TTC549 (cell line): ENCODE measurements around the gene KRT75.

Source experiments
- FAIRE-seq: peaks from 2 replicates; lab custom pipeline; 2012; peaks lifted over from hg19 to GRCh38; lab: Jason Lieb, UNC

KRT75 gene

DNA sequence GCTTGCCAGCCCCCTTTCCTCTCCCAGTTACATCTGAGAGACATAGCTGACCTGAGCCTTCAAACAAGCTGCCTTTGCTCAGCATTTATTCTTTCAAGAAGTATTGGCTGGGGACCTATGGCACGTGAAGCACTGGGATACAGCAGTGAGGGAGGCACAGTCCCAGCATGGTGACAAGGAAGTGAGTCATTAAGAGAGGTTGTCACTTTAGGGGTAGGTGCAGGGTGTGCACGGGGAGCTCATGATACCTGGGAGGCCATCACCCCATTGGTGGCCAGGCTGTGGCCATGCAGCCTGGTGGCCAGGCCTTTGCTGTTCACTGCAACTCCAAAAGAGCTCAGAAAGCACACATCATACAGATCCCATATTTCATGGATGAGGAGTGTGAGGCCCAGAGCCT is 5.7 kb upstream of the KRT75 start:
- FAIRE-seq: no peak

GRCh38 chr12:52439420-52439819 is 5.2 kb upstream of the KRT75 start:
- no peak for FAIRE-seq

GRCh38 chr12:52438305-52439301 is 4.4 kb upstream of the KRT75 start:
- no peak for FAIRE-seq

DNA sequence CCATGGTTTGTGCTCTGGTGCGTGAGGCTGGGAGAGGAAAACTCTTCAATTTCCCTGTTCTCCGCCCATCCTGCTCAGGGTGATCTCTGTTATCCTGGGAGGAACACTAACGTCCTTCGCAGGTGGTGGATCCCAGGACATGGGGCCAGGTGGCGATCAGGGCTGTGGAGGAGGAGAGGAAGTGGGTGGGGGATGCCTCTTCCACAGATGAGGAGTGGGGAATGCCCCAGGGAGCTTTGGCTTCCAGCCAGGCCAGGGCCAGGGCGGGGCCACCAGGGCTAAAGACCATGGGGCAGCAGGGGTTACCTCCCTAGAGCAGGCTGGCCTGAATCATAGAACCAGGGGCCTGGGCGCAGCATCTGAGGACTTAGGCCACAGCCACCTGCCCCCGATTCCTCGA is 3.3 kb upstream of the KRT75 start:
- no peak for FAIRE-seq

GRCh38 chr12:52436828-52437474 is 2.8 kb upstream of the KRT75 start:
- FAIRE-seq: no peak

GRCh38 chr12:52436000-52436827 is 2.0 kb upstream of the KRT75 start:
- no peak for FAIRE-seq

DNA sequence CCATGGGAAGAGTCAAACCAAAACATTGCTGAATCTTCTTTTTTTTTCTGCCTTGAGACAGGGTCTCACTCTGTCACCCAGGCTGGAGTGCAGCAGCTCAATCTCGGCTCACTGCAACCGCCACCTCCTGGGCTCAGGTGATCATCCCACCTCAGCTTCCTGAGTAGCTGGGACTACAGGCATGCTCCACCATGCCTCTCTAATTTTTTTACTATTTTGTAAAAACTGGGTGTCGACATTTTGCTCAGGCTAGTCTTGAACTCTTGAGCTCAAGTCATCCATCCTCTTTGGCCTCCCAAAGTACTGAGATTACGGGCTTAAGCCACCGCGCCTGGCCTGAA is 1.5 kb upstream of the KRT75 start:
- FAIRE-seq: no peak

GRCh38 chr12:52434760-52435530 is 774 bp upstream of the KRT75 start:
- FAIRE-seq: no peak

- FAIRE-seq: no peak
Observed at GRCh38 chr12:52433501-52434080, 580 bp downstream of the KRT75 start.

DNA sequence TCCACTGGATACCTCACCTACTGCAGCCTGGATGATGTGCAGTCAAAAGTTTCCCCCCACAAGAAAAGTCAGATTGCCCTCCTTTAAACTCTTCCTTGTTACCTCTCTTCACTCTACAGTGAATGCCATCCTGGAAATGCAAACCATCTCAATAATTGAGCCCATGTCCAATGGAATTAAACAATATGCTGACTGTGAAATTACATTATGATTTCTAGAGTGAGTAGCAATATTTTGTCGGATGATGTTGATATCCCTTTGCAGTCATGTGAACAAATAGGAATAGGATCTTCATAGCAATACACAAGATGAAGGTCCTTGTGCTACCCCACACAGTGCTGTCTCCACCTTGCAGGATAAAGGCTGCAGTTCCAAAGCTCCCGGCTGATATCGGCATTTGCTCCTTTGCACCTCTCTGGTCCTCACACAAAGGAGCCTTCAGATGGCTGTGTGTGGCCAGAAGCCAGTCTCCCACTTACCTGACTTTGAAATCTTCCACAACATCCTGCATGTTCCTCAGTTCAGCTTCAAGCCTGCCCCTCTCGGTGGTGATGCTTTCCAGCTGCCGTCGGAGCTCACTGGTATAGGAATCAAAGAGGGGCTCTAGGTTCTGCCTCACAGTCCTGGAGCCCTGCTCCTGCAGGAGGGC is 1.5 kb downstream of the KRT75 start:
- no peak for FAIRE-seq

GRCh38 chr12:52428121-52428520 is 6.0 kb downstream of the KRT75 start:
- FAIRE-seq: no peak

DNA sequence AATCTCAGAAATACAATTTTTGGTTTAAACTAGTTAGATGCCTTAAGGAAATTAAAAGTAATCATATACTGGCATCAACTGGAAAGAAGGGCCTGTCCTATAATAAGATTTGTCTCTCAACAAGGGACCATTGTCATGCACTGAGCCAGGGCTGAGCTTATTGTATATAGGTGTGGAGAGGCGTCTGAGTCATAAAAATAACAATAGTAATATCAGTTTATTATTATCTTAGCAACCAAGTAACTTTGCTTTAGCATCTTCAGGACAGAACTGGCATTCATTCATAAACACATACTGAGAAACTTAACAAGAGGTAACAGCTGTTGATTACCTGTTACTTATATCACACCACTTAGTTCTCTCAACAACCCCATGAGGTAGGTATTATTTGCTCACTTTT is 7.1 kb downstream of the KRT75 start:
- FAIRE-seq: no peak

GRCh38 chr12:52426034-52426433 is 8.1 kb downstream of the KRT75 start:
- no peak for FAIRE-seq

DNA sequence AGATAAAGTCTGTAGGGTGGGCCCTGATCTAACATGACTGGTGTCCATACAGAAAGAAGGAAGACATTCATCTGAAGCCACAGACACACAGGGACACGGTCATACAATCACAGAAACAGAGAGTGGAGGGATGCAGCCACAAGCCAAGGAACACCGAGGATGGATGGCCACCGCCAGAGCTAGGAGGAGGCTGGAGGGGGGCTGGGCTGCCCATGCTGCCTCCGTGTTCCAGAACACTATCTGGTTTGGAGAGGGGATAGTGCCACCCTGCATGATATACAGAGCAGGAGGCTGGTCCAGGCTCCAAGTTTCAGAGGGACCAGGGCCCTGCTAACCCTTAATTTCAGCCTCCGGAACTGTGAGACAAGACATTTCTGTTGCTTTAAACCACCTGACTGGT is 8.7 kb downstream of the KRT75 start:
- no peak for FAIRE-seq

DNA sequence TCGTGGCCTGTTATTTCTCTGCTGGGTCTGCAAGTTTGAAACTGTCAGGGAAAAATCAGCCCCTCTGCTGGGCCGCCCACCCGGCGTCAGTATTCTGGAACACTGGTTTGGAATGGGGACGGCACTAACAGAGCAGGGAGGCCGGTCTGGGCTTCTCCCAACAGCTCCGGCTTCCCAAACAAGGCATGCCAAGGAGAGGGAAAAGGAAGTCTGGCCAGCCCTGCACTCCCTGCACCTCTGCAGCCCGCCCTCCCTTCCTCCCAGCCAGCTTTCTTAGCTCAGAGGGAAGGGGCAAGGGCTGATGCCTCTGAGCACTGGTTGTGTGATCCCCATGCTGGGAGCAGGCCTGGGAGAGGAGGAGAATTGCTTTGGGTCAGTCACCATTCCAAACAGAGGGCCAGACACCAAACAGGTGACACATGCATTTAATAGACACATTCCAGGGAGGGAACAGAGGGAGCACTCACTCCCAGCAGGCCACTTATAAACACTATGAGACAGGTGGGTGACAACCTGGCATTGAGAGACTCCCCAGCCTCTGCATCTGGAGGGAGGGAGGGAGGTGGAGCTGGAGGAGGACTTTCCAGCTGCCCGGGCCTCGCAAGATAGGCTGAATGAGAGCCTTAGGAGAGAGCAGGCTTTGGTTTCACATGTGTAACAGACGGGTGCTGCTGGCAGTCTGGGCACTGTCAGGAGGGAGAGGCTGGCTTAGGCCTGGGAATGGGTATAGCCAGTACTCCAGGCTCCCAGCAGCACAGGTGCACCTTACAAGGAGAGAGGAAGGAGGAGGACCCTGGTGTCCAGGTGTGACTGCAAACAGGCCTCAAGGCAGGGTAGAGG is 10.3 kb downstream of the KRT75 start:
- FAIRE-seq: no peak

GRCh38 chr12:52423035-52423434 is 11.1 kb downstream of the KRT75 start:
- no peak for FAIRE-seq

GRCh38 chr12:52419656-52420055 is 14.5 kb downstream of the KRT75 start:
- FAIRE-seq: no peak

GRCh38 chr12:52418576-52419110 is 15.5 kb downstream of the KRT75 start:
- no peak for FAIRE-seq

GRCh38 chr12:52417740-52418139 is 16.4 kb downstream of the KRT75 start:
- no peak for FAIRE-seq

GRCh38 chr12:52416795-52417194 is 17.4 kb downstream of the KRT75 start:
- no peak for FAIRE-seq
